Endothelial cell of umbilical vein (primary cell): ENCODE data around the gene UBL5. TPM values are rescaled to one million over a fixed set of nuclear protein-coding genes. Genes with fewer than 3 reads are reported as not detected.

ENCODE experiments used
- BruUV-seq: library from RNA; stranded (reverse); fragments of 400-500 nt; replicated peaks from 2 replicates; lab custom pipeline; 2021; lab: Mats Ljungman, UMichigan
- CTCF ChIA-PET: fragments of 300-600, 350-600 bp; sonication (Branson Sonifier 250); formaldehyde crosslinking; loops from one replicate; lab custom pipeline; 2021; ENCODE audit warnings: antibody characterized with exemption, inconsistent platforms; lab: Charles Lee
- POLR2A ChIA-PET: fragments of 300-600, 350-600 bp; sonication (Branson Sonifier 250); formaldehyde crosslinking; loops from one replicate; lab custom pipeline; 2021; ENCODE audit warnings: antibody characterized with exemption, inconsistent platforms; lab: Charles Lee
- DNase-seq: peaks from one replicate; pipeline ENCODE4 v3.0.0-alpha.2; 2011; ENCODE audit warnings: low read depth, low spot score
- FAIRE-seq: peaks from 2 replicates; lab custom pipeline; 2011; peaks lifted over from hg19 to GRCh38; lab: Jason Lieb, UNC
- H2AFZ ChIP-seq: 2 replicates; pipeline ENCODE4 v1.6.0; 2012; ENCODE audit warnings: low read depth, low read length, control low read depth, inconsistent platforms
- H3K27ac ChIP-seq: 2 replicates; pipeline ENCODE4 v1.5.1; 2011; ENCODE audit warnings: low read depth, mild to moderate bottlenecking, control low read depth, low read length, moderate library complexity; ENCODE audit not compliant: insufficient read depth
- H3K27me3 ChIP-seq, 2 experiments: 2 replicates each; pipeline versions ENCODE4 v1.6.0 to v1.6.1; 2011; ENCODE audit warnings: low read length in 2 of 2, mixed read lengths in 1 of 2; ENCODE audit not compliant: control insufficient read depth in 2 of 2, insufficient read depth in 2 of 2
- H3K36me3 ChIP-seq, 2 experiments: 2 replicates in 1 of 2; 3 replicates in 1 of 2; pipeline ENCODE4 v1.5.1; 2011; ENCODE audit warnings: low read length in 2 of 2, mild to moderate bottlenecking in 1 of 2, moderate library complexity in 1 of 2; ENCODE audit not compliant: control insufficient read depth in 2 of 2, insufficient read depth in 2 of 2; ENCODE audit errors: extremely low read depth in 1 of 2
- H3K4me1 ChIP-seq: 3 replicates; pipeline ENCODE4 v1.5.1; 2011; ENCODE audit warnings: mild to moderate bottlenecking, low read length; ENCODE audit not compliant: control insufficient read depth, insufficient read depth; ENCODE audit errors: extremely low read depth
- H3K4me2 ChIP-seq: 2 replicates; pipeline ENCODE4 v1.6.1; 2011; ENCODE audit warnings: low read length, control low read depth, mixed read lengths; ENCODE audit not compliant: insufficient read depth
- H3K4me3 ChIP-seq, 3 experiments: fragments of 200-600 bp in 1 of 3; sonication (generic), shearing (Covaris generic) in 1 of 3; replicated peaks in 1 of 3; 2 replicates each; pipeline ENCODE4 v1.5.1; 2011 to 2016; ENCODE audit warnings: control low read depth in 3 of 3, low read length in 3 of 3, mild to moderate bottlenecking in 2 of 3, inconsistent platforms in 1 of 3, low read depth in 1 of 3, moderate library complexity in 1 of 3; ENCODE audit not compliant: insufficient read depth in 1 of 3
- H3K79me2 ChIP-seq: 2 replicates; pipeline ENCODE4 v1.6.0; 2012; ENCODE audit warnings: low read length, inconsistent platforms; ENCODE audit not compliant: control insufficient read depth, insufficient read depth
- H3K9ac ChIP-seq: replicated peaks from 2 replicates; pipeline ENCODE3; 2011; ENCODE audit warnings: low read length, control low read depth; ENCODE audit not compliant: insufficient read depth; ENCODE audit errors: extremely low read depth
- H3K9me1 ChIP-seq: replicated peaks from 3 replicates; pipeline ENCODE4 v1.6.0; 2011; ENCODE audit warnings: mild to moderate bottlenecking, low read length; ENCODE audit not compliant: control insufficient read depth, insufficient read depth; ENCODE audit errors: extremely low read depth
- H3K9me3 ChIP-seq: replicated peaks from 2 replicates; pipeline ENCODE4 v1.5.1; 2012; ENCODE audit warnings: low read length, inconsistent platforms; ENCODE audit not compliant: control insufficient read depth, insufficient read depth
- H4K20me1 ChIP-seq: replicated peaks from 2 replicates; pipeline ENCODE3; 2011; ENCODE audit warnings: mild to moderate bottlenecking, low read length; ENCODE audit not compliant: control insufficient read depth, insufficient read depth; ENCODE audit errors: extremely low read depth
- EZH2 ChIP-seq: IDR thresholded peaks from 2 replicates; pipeline ENCODE4 v1.6.1; 2012; ENCODE audit warnings: borderline replicate concordance, low read depth, mild to moderate bottlenecking, moderate library complexity, low read length, inconsistent platforms; ENCODE audit not compliant: severe bottlenecking
- FOS ChIP-seq: IDR thresholded peaks from 2 replicates; pipeline ENCODE4 v1.6.1; 2011; ENCODE audit warnings: mild to moderate bottlenecking, low read length, moderate library complexity, borderline replicate concordance; ENCODE audit not compliant: insufficient read depth
- MYC ChIP-seq: IDR thresholded peaks from one replicate; pipeline ENCODE4 v1.6.1; 2011; ENCODE audit warnings: mild to moderate bottlenecking, low read depth, low read length
- POLR2A ChIP-seq: IDR thresholded peaks from 2 replicates; pipeline ENCODE4 v1.6.1; 2012; ENCODE audit warnings: low read depth, mild to moderate bottlenecking, control low read depth, low read length
- POLR2AphosphoS5 ChIP-seq: IDR thresholded peaks from 2 replicates; pipeline ENCODE4 v1.6.1; 2012; ENCODE audit warnings: low read depth, mild to moderate bottlenecking, control low read depth, low read length, moderate library complexity; ENCODE audit not compliant: insufficient read depth
- dilution Hi-C: fragments of 300-500 bp; cut with MboI; formaldehyde crosslinking; loops from one replicate; pipeline ENCODE4 v1.15.0; 2019; ENCODE audit warnings: low sequenced_read_pairs; ENCODE audit not compliant: extremely low pct_ligation_motif_present
- intact Hi-C: fragments of 100-400 bp; cut with micrococcal nuclease; formaldehyde crosslinking; loops from one replicate; pipeline ENCODE4 v1.10.0; 2022
- polyA plus RNA-seq, 4 experiments: library from polyadenylated mRNA; depleted of rRNA in 3 of 4; stranded (reverse) in 3 of 4; unstranded in 1 of 4; fragments of >200 nt; gene quantifications; 2 replicates each; pipeline versions ENCODE4 v1.2.1 to v1.2.3, GENCODE V29; 2011 to 2012; ENCODE audit warnings: missing spikeins in 1 of 4
- total RNA-seq: library from RNA; stranded (reverse); gene quantifications from 2 replicates; pipeline ENCODE4 v1.2.3, GENCODE V29; 2021
- TF ChIP-seq, protein P1 (sequence below), 2 donors: IDR thresholded peaks; 1 replicate in 1 of 2; 2 replicates in 1 of 2; pipeline ENCODE4 v1.5.1; 2011; ENCODE audit warnings: low read length in 2 of 2, mild to moderate bottlenecking in 2 of 2, moderate library complexity in 2 of 2, control low read depth in 1 of 2, inconsistent platforms in 1 of 2, low read depth in 1 of 2; ENCODE audit not compliant: insufficient read depth in 1 of 2; ENCODE audit errors: extremely low read depth in 1 of 2

The UBL5 gene
- total and polyA plus RNA-seq, 2 donors (not counting 3 experiments of a cell fraction or from before 2014, with no cell fraction given) = 351 to 1,226 TPM

- Histone ChIP-seq H2AFZ (no peak overlapping the region), H3K4me1 (no peaks in the 10 kb centered on the region), H3K9ac (no peak overlapping the region), H3K27me3 (no peaks in the 10 kb centered on the region), H3K9me1 (no peaks in the 10 kb centered on the region), H3K79me2 (no peaks in the 10 kb centered on the region), H3K27ac (no peak overlapping the region), H4K20me1 (no peaks in the 10 kb centered on the region), H3K36me3 (peaks cover 13 to 28% of the 10 kb centered on the region in 2 experiments), H3K4me2 (no peak overlapping the region), H3K4me3 (no peak overlapping the region), H3K9me3 (no peaks in the 10 kb centered on the region)
- CTCF ChIA-PET = no interaction called here
- POLR2A ChIA-PET = no interaction called here
- TF ChIP-seq POLR2A (no peak), FOS (no peak), MYC (no peak), POLR2AphosphoS5 (no peak), EZH2 (no peak)
- TF ChIP-seq, protein P1, sequence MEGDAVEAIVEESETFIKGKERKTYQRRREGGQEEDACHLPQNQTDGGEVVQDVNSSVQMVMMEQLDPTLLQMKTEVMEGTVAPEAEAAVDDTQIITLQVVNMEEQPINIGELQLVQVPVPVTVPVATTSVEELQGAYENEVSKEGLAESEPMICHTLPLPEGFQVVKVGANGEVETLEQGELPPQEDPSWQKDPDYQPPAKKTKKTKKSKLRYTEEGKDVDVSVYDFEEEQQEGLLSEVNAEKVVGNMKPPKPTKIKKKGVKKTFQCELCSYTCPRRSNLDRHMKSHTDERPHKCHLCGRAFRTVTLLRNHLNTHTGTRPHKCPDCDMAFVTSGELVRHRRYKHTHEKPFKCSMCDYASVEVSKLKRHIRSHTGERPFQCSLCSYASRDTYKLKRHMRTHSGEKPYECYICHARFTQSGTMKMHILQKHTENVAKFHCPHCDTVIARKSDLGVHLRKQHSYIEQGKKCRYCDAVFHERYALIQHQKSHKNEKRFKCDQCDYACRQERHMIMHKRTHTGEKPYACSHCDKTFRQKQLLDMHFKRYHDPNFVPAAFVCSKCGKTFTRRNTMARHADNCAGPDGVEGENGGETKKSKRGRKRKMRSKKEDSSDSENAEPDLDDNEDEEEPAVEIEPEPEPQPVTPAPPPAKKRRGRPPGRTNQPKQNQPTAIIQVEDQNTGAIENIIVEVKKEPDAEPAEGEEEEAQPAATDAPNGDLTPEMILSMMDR (IDR thresholded peaks at IDR 0.05; ENCODE audit: extremely low read depth in 1 of 2, insufficient read depth in 1 of 2, low read depth in 1 of 2, low read length in 2 of 2) = no peak
- no TSS peak for BruUV-seq
- dilution Hi-C loops = no loop called here
- FAIRE-seq = no peak
- intact Hi-C loops = no loop called here
- DNase-seq = no peak
Measured at GRCh38 chr19:9808855-9809824, 18.6 kb upstream of the UBL5 start.
